HG02981 (cell line): ENCODE data around the gene SRCIN1.
"Not testable (repeated sequence)": the region's sequence is repeated elsewhere in the genome, so short reads cannot be mapped to it uniquely, and the experiment has no call there.

Source experiments
- ATAC-seq: cut with Tn5 transposase; IDR thresholded peaks from one replicate; pipeline ENCODE4 v1.9.1; 2021; ENCODE audit warnings: mild to moderate bottlenecking, moderate library complexity; ENCODE audit not compliant: unreplicated experiment

SRCIN1 gene

GRCh38 chr17:38545531-38546225 lies 60.1 kb downstream of the SRCIN1 start:
- no peak for ATAC-seq

- no peak for ATAC-seq
Measured at GRCh38 chr17:38544839-38545209, 60.9 kb downstream of the SRCIN1 start.

- ATAC-seq, result no peak
Measured at GRCh38 chr17:38544175-38544838, 61.4 kb downstream of the SRCIN1 start.

- ATAC-seq, result no peak
Measured at GRCh38 chr17:38543403-38544174, 62.2 kb downstream of the SRCIN1 start.

- no peak for ATAC-seq
Measured at GRCh38 chr17:38542286-38542685, 63.5 kb downstream of the SRCIN1 start.

GRCh38 chr17:38541281-38541680 lies 64.5 kb downstream of the SRCIN1 start:
- ATAC-seq, result no peak

- no peak for ATAC-seq
Measured at GRCh38 chr17:38540514-38541045, 65.2 kb downstream of the SRCIN1 start.

- ATAC-seq, result no peak
Measured at GRCh38 chr17:38539386-38539785, 66.4 kb downstream of the SRCIN1 start.

GRCh38 chr17:38538906-38539305 lies 66.8 kb downstream of the SRCIN1 start:
- no peak for ATAC-seq

- no peak for ATAC-seq
Measured at GRCh38 chr17:38536661-38537060, 69.1 kb downstream of the SRCIN1 start.

GRCh38 chr17:38535886-38536285 lies 69.9 kb downstream of the SRCIN1 start:
- no peak for ATAC-seq

GRCh38 chr17:38534498-38534885 lies 71.3 kb downstream of the SRCIN1 start:
- ATAC-seq, result no peak

GRCh38 chr17:38533866-38534497 lies 71.8 kb downstream of the SRCIN1 start:
- ATAC-seq, result no peak

GRCh38 chr17:38533241-38533640 lies 72.5 kb downstream of the SRCIN1 start:
- ATAC-seq, result no peak

GRCh38 chr17:38532451-38532850 lies 73.3 kb downstream of the SRCIN1 start:
- no peak for ATAC-seq

GRCh38 chr17:38531761-38532160 lies 74.0 kb downstream of the SRCIN1 start:
- not testable (repeated sequence) for ATAC-seq

- not testable (repeated sequence) for ATAC-seq
Measured at GRCh38 chr17:38530856-38531255, 74.9 kb downstream of the SRCIN1 start.

GRCh38 chr17:38528141-38528540 lies 77.6 kb downstream of the SRCIN1 start:
- not testable (repeated sequence) for ATAC-seq

- ATAC-seq, result not testable (repeated sequence)
Measured at GRCh38 chr17:38526526-38526925, 79.2 kb downstream of the SRCIN1 start.

- no peak for ATAC-seq
Measured at GRCh38 chr17:38512473-38513058, 93.2 kb downstream of the SRCIN1 start.
